IMR-90 (cell line): ENCODE data around the gene TIMM8A. TPM values are rescaled to one million over a fixed set of nuclear protein-coding genes. Genes with fewer than 3 reads are reported as not detected.
A peak's percentile ranks its signal among the peaks of the same experiment; 100 is the strongest.

ENCODE experiments used
- ATAC-seq: fragments of 200-7000 bp; cut with Tn5 transposase; 2 replicates; pipeline ENCODE4 v1.9.1; 2020; ENCODE audit warnings: low read depth, mild to moderate bottlenecking, moderate library complexity
- BruUV-seq: library from RNA; stranded (reverse); fragments of 400-500 nt; replicated peaks from 2 replicates; lab custom pipeline; 2021; lab: Mats Ljungman, UMichigan
- CTCF ChIA-PET: fragments of 300-600 bp; formaldehyde crosslinking; extraction: SDS; loops from one replicate; lab custom pipeline; 2021; ENCODE audit warnings: antibody characterized with exemption; lab: Yijun Ruan, JAX
- POLR2A ChIA-PET: fragments of 300-600 bp; sonication (Branson Sonifier 250); formaldehyde crosslinking; loops from one replicate; lab custom pipeline; 2022; ENCODE audit warnings: antibody characterized with exemption; ENCODE audit not compliant: unreplicated experiment; lab: Charles Lee
- DNase-seq: peaks from one replicate; pipeline ENCODE4 v3.0.0; 2013
- H2AFZ ChIP-seq: replicated peaks from 2 replicates; pipeline ENCODE3; 2013; ENCODE audit warnings: low read length, mild to moderate bottlenecking; ENCODE audit not compliant: poor library complexity
- H2AK5ac ChIP-seq: 2 replicates; pipeline ENCODE4 v1.6.1; 2013; ENCODE audit warnings: low read depth, low read length, inconsistent platforms
- H2AK9ac ChIP-seq: replicated peaks from 2 replicates; pipeline ENCODE3; 2013; ENCODE audit warnings: mild to moderate bottlenecking, low read depth, low read length, moderate library complexity; ENCODE audit not compliant: poor library complexity
- H2BK120ac ChIP-seq: 2 replicates; pipeline ENCODE4 v1.6.1; 2013; ENCODE audit warnings: low read depth, low read length, inconsistent platforms
- H2BK15ac ChIP-seq: 3 replicates; pipeline ENCODE4 v1.6.1; 2013; ENCODE audit warnings: low read depth, low read length, inconsistent platforms
- H2BK20ac ChIP-seq: 2 replicates; pipeline ENCODE4 v1.6.1; 2013; ENCODE audit warnings: low read depth, mild to moderate bottlenecking, inconsistent platforms, low read length, moderate library complexity
- H2BK5ac ChIP-seq: 2 replicates; pipeline ENCODE4 v1.6.1; 2013; ENCODE audit warnings: mild to moderate bottlenecking, low read depth, low read length, inconsistent platforms; ENCODE audit not compliant: poor library complexity, severe bottlenecking
- H3K14ac ChIP-seq: replicated peaks from 2 replicates; pipeline ENCODE4 v1.6.1; 2013; ENCODE audit warnings: low read depth, low read length, inconsistent platforms
- H3K18ac ChIP-seq: 2 replicates; pipeline ENCODE4 v1.6.1; 2013; ENCODE audit warnings: low read depth, low read length, control low read depth
- H3K23ac ChIP-seq: 2 replicates; pipeline ENCODE4 v1.6.1; 2013; ENCODE audit warnings: low read depth, low read length, inconsistent platforms
- H3K27ac ChIP-seq: 2 replicates; pipeline ENCODE4 v1.5.1; 2013; ENCODE audit warnings: mild to moderate bottlenecking, control low read depth, low read length; ENCODE audit not compliant: insufficient read depth
- H3K27me3 ChIP-seq: 2 replicates; pipeline ENCODE4 v1.6.1; 2013; ENCODE audit warnings: low read length; ENCODE audit not compliant: control insufficient read depth, insufficient read depth
- H3K36me3 ChIP-seq: 2 replicates; pipeline ENCODE4 v1.6.1; 2013; ENCODE audit warnings: low read length, mixed read lengths; ENCODE audit not compliant: control insufficient read depth, insufficient read depth
- H3K4ac ChIP-seq: 2 replicates; pipeline ENCODE4 v1.6.1; 2013; ENCODE audit warnings: low read depth, low read length, inconsistent platforms
- H3K4me1 ChIP-seq: 2 replicates; pipeline ENCODE4 v1.6.1; 2013; ENCODE audit warnings: low read length, mixed read lengths; ENCODE audit not compliant: control insufficient read depth, insufficient read depth
- H3K4me2 ChIP-seq: 2 replicates; pipeline ENCODE4 v1.6.1; 2013; ENCODE audit warnings: low read depth, mild to moderate bottlenecking, control low read depth, low read length, moderate library complexity
- H3K4me3 ChIP-seq: 2 replicates; pipeline ENCODE4 v1.5.1; 2013; ENCODE audit warnings: low read depth, mild to moderate bottlenecking, control low read depth, low read length, moderate library complexity; ENCODE audit not compliant: insufficient read depth
- H3K56ac ChIP-seq: 2 replicates; pipeline ENCODE4 v1.6.1; 2013; ENCODE audit warnings: low read length, inconsistent platforms; ENCODE audit not compliant: insufficient read depth; ENCODE audit errors: extremely low read depth
- H3K79me1 ChIP-seq, 2 experiments: 2 replicates each; pipeline ENCODE4 v1.6.1; 2013; ENCODE audit warnings: low read length in 2 of 2, inconsistent platforms in 1 of 2, low read depth in 1 of 2
- H3K9ac ChIP-seq: 2 replicates; pipeline ENCODE4 v1.6.1; 2013; ENCODE audit warnings: low read depth, low read length, control low read depth
- H3K9me1 ChIP-seq: 2 replicates; pipeline ENCODE4 v1.6.1; 2013; ENCODE audit warnings: low read length, inconsistent platforms; ENCODE audit not compliant: insufficient read depth
- H3K9me3 ChIP-seq: 2 replicates; pipeline ENCODE4 v1.6.1; 2013; ENCODE audit warnings: low read length; ENCODE audit not compliant: control insufficient read depth, insufficient read depth
- H4K20me1 ChIP-seq: 2 replicates; pipeline ENCODE4 v1.6.1; 2013; ENCODE audit warnings: low read length, inconsistent platforms; ENCODE audit not compliant: insufficient read depth
- H4K5ac ChIP-seq: 2 replicates; pipeline ENCODE4 v1.6.1; 2013; ENCODE audit warnings: mild to moderate bottlenecking, low read depth, low read length, control low read depth
- H4K8ac ChIP-seq, 2 experiments: 2 replicates each; pipeline ENCODE4 v1.6.1; 2013; ENCODE audit warnings: low read depth in 2 of 2, low read length in 2 of 2, control low read depth in 1 of 2, inconsistent platforms in 1 of 2
- H4K91ac ChIP-seq: 2 replicates; pipeline ENCODE4 v1.6.1; 2013; ENCODE audit warnings: low read depth, low read length, inconsistent platforms; ENCODE audit not compliant: insufficient read depth
- CEBPB ChIP-seq: IDR thresholded peaks from 2 replicates; pipeline ENCODE4 v1.6.1; 2012; ENCODE audit warnings: low read depth, low read length, improper control_type of control experiment
- CHD1 ChIP-seq: IDR thresholded peaks from 2 replicates; pipeline ENCODE4 v1.6.1; 2012; ENCODE audit warnings: low read depth, low read length, improper control_type of control experiment
- whole genome bisulfite sequencing, 2 experiments: methylation state at CpG; one replicate each; pipeline versions ENCODE4 v1.1.5 to v1.1.7; 2013; ENCODE audit warnings: missing lambda C conversion rate in 2 of 2; ENCODE audit not compliant: insufficient read length in 1 of 2; ENCODE audit errors: extremely low coverage in 2 of 2; 5-methylcytosine and 5-hydroxymethylcytosine counted together
- dilution Hi-C: fragments of 300-500 bp; cut with HindIII; formaldehyde crosslinking; loops from one replicate; pipeline ENCODE4 v1.14.3; 2018; ENCODE audit warnings: low sequenced_read_pairs; ENCODE audit not compliant: unreplicated experiment
- in situ Hi-C: fragments of 300-500 bp; cut with MboI; formaldehyde crosslinking; loops from 3 replicates; pipeline ENCODE4 v1.14.3; 2019; ENCODE audit warnings: low sequenced_read_pairs, inconsistent platforms, mixed read lengths
- intact Hi-C: fragments of 100-400 bp; cut with micrococcal nuclease; formaldehyde crosslinking; loops from 2 replicates; pipeline ENCODE4 v1.10.0; 2022
- polyA plus RNA-seq, 3 experiments: library from polyadenylated mRNA; depleted of rRNA; stranded (reverse); fragments of >200 nt; gene quantifications; 2 replicates each; pipeline ENCODE4 v1.2.3, GENCODE V29; 2012; ENCODE audit warnings: low replicate concordance in 1 of 3
- total RNA-seq: library from RNA; depleted of rRNA; stranded (reverse); fragments of >200 nt; gene quantifications from 2 replicates; pipeline ENCODE4 v1.2.3, GENCODE V29; 2012

TIMM8A gene
- total and polyA plus RNA-seq, 2 of the 4 experiments (the other 2 are of a cell fraction) = 2.2 to 11.6 TPM

GRCh38 chrX:101347859-101348451 lies 587 bp downstream of the TIMM8A start:
- Histone ChIP-seq H2AK9ac (peak overlapping the region; percentile 74), H3K9me3 (no peaks in the 10 kb centered on the region), H3K9me1 (no peaks in the 10 kb centered on the region), H2BK120ac (no peak overlapping the region), H2AK5ac (no peak overlapping the region), H2AFZ (peak overlapping the region; percentile 98), H4K91ac (no peak overlapping the region), H3K23ac (peak overlapping the region; percentile 52), H3K14ac (no peak overlapping the region; the same call in 1 of the 2 replicates), H2BK20ac (no peak overlapping the region), H2BK5ac (no peak overlapping the region), H4K8ac (peak overlapping the region; percentile 39 to 63; a peak in 1 of 4 replicates), H3K4me3 (peak overlapping the region; percentile 100), H3K18ac (no peak overlapping the region), H2BK15ac (no peak overlapping the region), H4K20me1 (0 out of 2 replicates have a peak, but pooled peaks cover 3% of the 10 kb centered on the region), H3K36me3 (no peaks in the 10 kb centered on the region), H3K4me1 (no peaks in the 10 kb centered on the region), H4K5ac (no peak overlapping the region), H3K27ac (peak overlapping the region; percentile 62), H3K9ac (peak overlapping the region; percentile 59), H3K4me2 (peak overlapping the region; percentile 90), H3K4ac (peak overlapping the region; percentile 39; the same call in 1 of the 2 replicates), H3K56ac (peak overlapping the region; percentile 31; the same call in 1 of the 2 replicates), H3K79me1 (no peaks in the 10 kb centered on the region; a peak in 1 of 4 replicates), H3K27me3 (no peaks in the 10 kb centered on the region; the same call in 1 of the 2 replicates)
- DNase-seq = peak; percentile 5
- TF ChIP-seq CEBPB = peak; percentile 74
- no peak for TF ChIP-seq CHD1
- BruUV-seq = no TSS peak
- in situ Hi-C loops = no loop called here
- ChIA-PET CTCF (no interaction called here), POLR2A (no interaction called here)
- intact Hi-C loops = no loop called here
- dilution Hi-C loops = no loop called here
- ATAC-seq = peak; percentile 47
- 26% methylated on average over 3 of the region's 14 CpGs; no CpG with 5 or more reads in 1 of the 2 experiments for WGBS, 2 experiments
